LNCAP (cell line): Measurements from ENCODE around the gene ZBTB2.

ENCODE experiments used
- TF ChIP-seq, protein P1 (sequence below): fragments of 450-650 bp; IDR thresholded peaks from 2 replicates; pipeline ENCODE4 v1.5.1; 2017; ENCODE audit warnings: mild to moderate bottlenecking

ZBTB2 gene

GRCh38 chr6:151350442-151351145 is 40.8 kb downstream of the ZBTB2 start:
- TF ChIP-seq, protein P1, sequence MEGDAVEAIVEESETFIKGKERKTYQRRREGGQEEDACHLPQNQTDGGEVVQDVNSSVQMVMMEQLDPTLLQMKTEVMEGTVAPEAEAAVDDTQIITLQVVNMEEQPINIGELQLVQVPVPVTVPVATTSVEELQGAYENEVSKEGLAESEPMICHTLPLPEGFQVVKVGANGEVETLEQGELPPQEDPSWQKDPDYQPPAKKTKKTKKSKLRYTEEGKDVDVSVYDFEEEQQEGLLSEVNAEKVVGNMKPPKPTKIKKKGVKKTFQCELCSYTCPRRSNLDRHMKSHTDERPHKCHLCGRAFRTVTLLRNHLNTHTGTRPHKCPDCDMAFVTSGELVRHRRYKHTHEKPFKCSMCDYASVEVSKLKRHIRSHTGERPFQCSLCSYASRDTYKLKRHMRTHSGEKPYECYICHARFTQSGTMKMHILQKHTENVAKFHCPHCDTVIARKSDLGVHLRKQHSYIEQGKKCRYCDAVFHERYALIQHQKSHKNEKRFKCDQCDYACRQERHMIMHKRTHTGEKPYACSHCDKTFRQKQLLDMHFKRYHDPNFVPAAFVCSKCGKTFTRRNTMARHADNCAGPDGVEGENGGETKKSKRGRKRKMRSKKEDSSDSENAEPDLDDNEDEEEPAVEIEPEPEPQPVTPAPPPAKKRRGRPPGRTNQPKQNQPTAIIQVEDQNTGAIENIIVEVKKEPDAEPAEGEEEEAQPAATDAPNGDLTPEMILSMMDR = no peak

DNA sequence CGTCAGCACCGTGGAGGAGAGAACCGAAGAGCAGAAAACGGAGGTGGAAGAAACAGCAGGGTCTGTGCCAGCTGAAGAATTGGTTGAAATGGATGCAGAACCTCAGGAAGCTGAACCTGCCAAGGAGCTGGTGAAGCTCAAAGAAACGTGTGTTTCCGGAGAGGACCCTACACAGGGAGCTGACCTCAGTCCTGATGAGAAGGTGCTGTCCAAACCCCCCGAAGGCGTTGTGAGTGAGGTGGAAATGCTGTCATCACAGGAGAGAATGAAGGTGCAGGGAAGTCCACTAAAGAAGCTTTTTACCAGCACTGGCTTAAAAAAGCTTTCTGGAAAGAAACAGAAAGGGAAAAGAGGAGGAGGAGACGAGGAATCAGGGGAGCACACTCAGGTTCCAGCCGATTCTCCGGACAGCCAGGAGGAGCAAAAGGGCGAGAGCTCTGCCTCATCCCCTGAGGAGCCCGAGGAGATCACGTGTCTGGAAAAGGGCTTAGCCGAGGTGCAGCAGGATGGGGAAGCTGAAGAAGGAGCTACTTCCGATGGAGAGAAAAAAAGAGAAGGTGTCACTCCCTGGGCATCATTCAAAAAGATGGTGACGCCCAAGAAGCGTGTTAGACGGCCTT is 41.6 kb downstream of the ZBTB2 start:
- TF ChIP-seq, protein P1 = no peak

DNA sequence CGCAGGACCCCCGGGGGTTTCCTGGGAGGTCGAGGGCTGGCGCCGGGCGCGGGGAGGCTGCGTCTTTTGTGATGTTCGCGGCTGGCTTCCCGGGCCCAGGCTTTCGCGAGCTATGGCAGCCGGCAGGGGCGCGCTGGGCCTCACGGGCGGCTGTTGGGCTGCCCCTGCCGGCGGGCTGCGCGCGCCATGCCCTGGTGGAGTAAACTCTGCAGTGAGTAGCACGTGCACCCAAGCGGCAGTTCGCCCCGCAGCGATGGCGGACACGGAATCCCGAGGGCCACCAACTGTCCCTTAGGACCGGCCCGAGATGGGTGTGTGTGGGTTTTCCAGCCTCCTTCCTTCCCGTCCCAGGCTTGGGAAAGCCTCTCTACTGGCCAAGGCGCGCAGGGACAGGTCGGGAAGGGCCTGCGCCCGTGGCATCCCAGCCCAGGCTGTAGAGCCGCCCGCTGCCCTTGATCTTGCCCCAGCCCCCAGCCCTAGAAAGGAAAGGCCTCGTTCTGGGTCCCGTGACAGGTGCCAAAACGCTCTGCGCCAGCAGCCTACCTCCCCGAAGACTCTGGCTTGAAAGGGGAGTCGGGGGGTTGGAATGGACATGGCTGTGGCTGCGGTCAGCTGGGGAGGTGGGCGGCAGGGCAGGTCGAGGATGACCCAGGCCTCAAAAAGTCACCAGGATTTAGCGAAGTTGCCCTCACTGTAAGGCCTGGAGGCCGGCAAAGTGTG is 49.7 kb downstream of the ZBTB2 start:
- TF ChIP-seq, protein P1 = no peak

GRCh38 chr6:151340219-151340978 is 51.0 kb downstream of the ZBTB2 start:
- TF ChIP-seq, protein P1 = no peak

DNA sequence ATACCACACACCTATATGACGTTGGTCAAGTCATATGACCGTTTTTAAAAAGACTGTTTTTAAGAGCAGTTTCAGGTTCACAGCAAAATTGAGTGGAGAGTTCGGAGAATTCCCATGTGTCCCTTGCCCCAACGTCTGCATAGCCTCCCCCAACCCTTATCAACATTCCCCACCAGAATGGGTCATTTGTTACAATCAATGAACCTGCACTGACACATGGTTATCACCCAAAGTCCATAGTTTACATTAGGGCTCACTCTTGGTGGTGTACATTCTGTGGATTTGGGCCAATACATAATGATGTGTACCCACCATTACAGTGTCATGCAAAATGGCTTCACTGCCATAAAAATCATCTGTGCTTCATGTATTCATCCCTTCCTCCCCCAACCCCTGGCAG is 52.0 kb downstream of the ZBTB2 start:
- TF ChIP-seq, protein P1 = no peak

DNA sequence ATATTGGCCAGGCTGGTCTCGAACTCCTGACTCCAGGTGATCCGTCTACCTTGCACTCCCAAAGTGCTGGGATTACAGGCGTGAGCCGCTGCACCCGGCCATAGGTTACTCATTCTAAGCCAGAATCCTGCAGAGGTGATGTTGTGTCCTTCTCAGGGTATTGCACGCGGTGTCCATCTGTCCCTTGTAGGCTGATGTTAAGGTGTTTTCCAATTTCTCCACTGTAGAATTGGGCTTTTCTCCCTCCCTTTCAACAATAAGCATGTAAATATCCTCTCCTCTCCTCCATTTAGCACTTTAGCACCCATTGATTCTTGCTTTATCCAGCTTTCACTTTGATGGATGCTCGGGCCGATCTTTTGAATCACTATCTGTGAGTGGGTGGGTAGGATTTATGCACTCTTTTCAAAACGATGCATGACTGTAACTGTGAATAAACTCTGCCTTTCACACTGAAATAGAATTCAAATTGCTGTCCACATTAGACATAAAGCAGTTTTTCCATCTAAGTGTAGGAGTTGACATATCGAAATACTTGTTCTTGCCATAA is 52.6 kb downstream of the ZBTB2 start:
- TF ChIP-seq, protein P1 = no peak

GRCh38 chr6:151335930-151336329 is 55.4 kb downstream of the ZBTB2 start:
- TF ChIP-seq, protein P1 = no peak
